Activated B cell treated with CpG ODN at 0.5 μM for 24 hours (primary cell): Measurements from ENCODE around the gene OTOA. TPM values are rescaled to one million over a fixed set of nuclear protein-coding genes. Genes with fewer than 3 reads are reported as not detected.

Source experiments
- ATAC-seq: fragments of 200-7000 bp; cut with Tn5 transposase; one replicate; pipeline ENCODE4 v1.10.0; 2021; ENCODE audit warnings: low read depth, mild to moderate bottlenecking, moderate library complexity
- CTCF ChIA-PET: fragments of 350-600 bp; sonication (Branson Sonifier 250); formaldehyde crosslinking; loops from one replicate; lab custom pipeline; 2021; ENCODE audit warnings: antibody characterized with exemption; lab: Charles Lee
- POLR2A ChIA-PET: fragments of 350-600 bp; sonication (Branson Sonifier 250); formaldehyde crosslinking; loops from one replicate; lab custom pipeline; 2021; ENCODE audit warnings: antibody characterized with exemption; lab: Charles Lee
- DNase-seq: peaks from one replicate; pipeline ENCODE4 v3.0.0; 2022
- H3K27ac Mint-ChIP-seq: one replicate; pipeline ENCODE4 v1.8.0; 2020; ENCODE audit warnings: mixed read lengths
- H3K27me3 Mint-ChIP-seq: one replicate; pipeline ENCODE4 v1.8.0; 2021; ENCODE audit warnings: mixed read lengths
- H3K36me3 Mint-ChIP-seq: one replicate; pipeline ENCODE4 v1.8.0; 2021; ENCODE audit warnings: low read depth, mixed read lengths
- H3K4me1 Mint-ChIP-seq: one replicate; pipeline ENCODE4 v1.8.0; 2021; ENCODE audit warnings: mixed read lengths
- H3K4me3 Mint-ChIP-seq: one replicate; pipeline ENCODE4 v1.8.0; 2020; ENCODE audit warnings: mild to moderate bottlenecking, mixed read lengths
- H3K9me3 Mint-ChIP-seq: one replicate; pipeline ENCODE4 v1.8.0; 2020; ENCODE audit warnings: mixed read lengths
- CTCF ChIP-seq: fragments of 200-600 bp; IDR thresholded peaks from one replicate; pipeline ENCODE4 v1.8.0; 2022; ENCODE audit warnings: antibody characterized with exemption, mild to moderate bottlenecking
- intact Hi-C: fragments of 100-400 bp; cut with micrococcal nuclease; formaldehyde crosslinking; loops from one replicate; pipeline ENCODE4 v1.15.1; 2024
- total RNA-seq: library from RNA; stranded (reverse); gene quantifications from 2 replicates; pipeline ENCODE4 v1.2.3, GENCODE V29; 2022

Gene OTOA
- total RNA-seq, 1 donor from 2014 or later = 0.60 TPM

DNA sequence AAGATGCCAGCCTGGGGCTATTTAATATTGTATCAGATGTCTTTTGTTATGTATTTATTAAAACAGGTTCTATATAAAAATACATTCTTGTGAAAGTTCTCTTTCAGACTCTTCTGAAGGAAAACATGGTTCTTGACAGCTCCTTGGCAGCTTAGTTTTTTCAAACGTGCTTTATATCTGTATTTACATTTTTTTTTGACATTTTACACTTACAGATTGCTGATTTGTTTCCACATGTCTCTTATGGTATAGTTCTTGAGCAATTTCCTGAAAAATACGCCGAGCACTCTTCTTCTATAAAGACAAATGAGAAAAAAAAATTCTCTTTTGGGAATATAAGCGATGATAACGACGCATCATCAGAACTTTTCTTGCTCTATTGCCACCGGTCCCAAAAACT, 20.9 kb upstream of the OTOA start:
- H3K27ac Mint-ChIP-seq = no peak overlapping the region
- no peak for ATAC-seq
- CTCF ChIA-PET = interaction anchor here (1.2 to 12.5 kb wide), 4 partner anchors 13 to 66 kb away, joined by 3 to 98 read pairs (median 12); no protein-coding TSS in a partner anchor
- no peak for TF ChIP-seq CTCF
- peaks cover 51% of the 10 kb centered on the region for H3K4me1 Mint-ChIP-seq
- peaks cover 2% of the 10 kb centered on the region for H3K36me3 Mint-ChIP-seq
- no peak overlapping the region for H3K4me3 Mint-ChIP-seq
- no peaks in the 10 kb centered on the region for H3K27me3 Mint-ChIP-seq
- H3K9me3 Mint-ChIP-seq = no peaks in the 10 kb centered on the region
- POLR2A ChIA-PET = interaction anchor here (5.8 kb wide), 1 partner anchor 13 kb away, joined by 34 read pairs; no protein-coding TSS in a partner anchor
- intact Hi-C loops = no loop called here
- no peak for DNase-seq

DNA sequence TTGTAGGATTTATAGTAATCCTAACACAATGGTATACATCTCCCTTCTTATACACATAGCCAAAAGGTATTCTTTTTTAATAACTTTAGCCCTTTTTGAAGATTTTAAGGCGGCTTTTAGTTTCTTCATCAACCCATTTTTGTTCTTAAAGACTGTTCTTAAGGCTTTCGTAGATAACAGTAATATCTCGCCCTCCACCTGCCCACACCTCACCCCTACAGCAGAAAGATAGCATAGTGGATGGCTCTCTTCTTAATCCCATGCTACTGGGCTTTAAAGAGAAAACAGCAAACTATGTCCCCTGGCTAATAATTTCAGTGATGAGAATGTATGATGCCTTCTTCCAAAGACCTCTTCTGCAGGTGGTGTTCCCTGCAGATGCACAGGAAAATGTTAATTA, 20.0 kb upstream of the OTOA start:
- no peak overlapping the region for H3K4me3 Mint-ChIP-seq
- peaks cover 58% of the 10 kb centered on the region for H3K4me1 Mint-ChIP-seq
- no peaks in the 10 kb centered on the region for H3K9me3 Mint-ChIP-seq
- no peak for TF ChIP-seq CTCF
- no peaks in the 10 kb centered on the region for H3K27me3 Mint-ChIP-seq
- ChIA-PET CTCF (interaction anchor here (1.5 to 12.5 kb wide), 2 partner anchors 12 to 60 kb away, joined by 4 to 98 read pairs; no protein-coding TSS in a partner anchor), POLR2A (interaction anchor here (0.6 to 5.8 kb wide), 3 partner anchors 12 to 177 kb away, joined by 3 to 34 read pairs (median 10); no protein-coding TSS in a partner anchor)
- no peak for DNase-seq
- no peak for ATAC-seq
- peak overlapping the region; percentile 89 for H3K27ac Mint-ChIP-seq
- peaks cover 2% of the 10 kb centered on the region for H3K36me3 Mint-ChIP-seq
- intact Hi-C loops = no loop called here

GRCh38 chr16:21644674-21645073, 19.1 kb upstream of the OTOA start:
- no peaks in the 10 kb centered on the region for H3K9me3 Mint-ChIP-seq
- no peak for TF ChIP-seq CTCF
- peaks cover 63% of the 10 kb centered on the region for H3K4me1 Mint-ChIP-seq
- ChIA-PET CTCF (interaction anchor here (1.1 to 12.5 kb wide), 4 partner anchors 11 to 65 kb away, joined by 3 to 98 read pairs (median 4); no protein-coding TSS in a partner anchor), POLR2A (interaction anchor here (0.6 to 5.8 kb wide), 4 partner anchors 12 to 176 kb away, joined by 3 to 34 read pairs (median 11); partner anchors contain the start of gene METTL9)
- peaks cover 2% of the 10 kb centered on the region for H3K36me3 Mint-ChIP-seq
- no peaks in the 10 kb centered on the region for H3K27me3 Mint-ChIP-seq
- ATAC-seq = no peak
- peak overlapping the region; percentile 89 for H3K27ac Mint-ChIP-seq
- intact Hi-C loops = loop anchor here (1.0 kb wide), 1 partner anchor 45 kb away; the partner anchor contains the start of gene METTL9
- DNase-seq = no peak
- H3K4me3 Mint-ChIP-seq = peak overlapping the region; percentile 80

GRCh38 chr16:21645261-21645721, 18.5 kb upstream of the OTOA start:
- POLR2A ChIA-PET = interaction anchor here (0.7 to 5.8 kb wide), 6 partner anchors 11 to 46 kb away, joined by 3 to 34 read pairs (median 8); partner anchors contain the start of genes METTL9 and OTOA

More at GRCh38 chr16:21645261-21645721, 18.5 kb upstream of the OTOA start:
- Mint-ChIP-seq H3K9me3 (no peaks in the 10 kb centered on the region), H3K36me3 (peaks cover 2% of the 10 kb centered on the region), H3K4me1 (peaks cover 69% of the 10 kb centered on the region), H3K4me3 (peak overlapping the region; percentile 80), H3K27ac (peak overlapping the region; percentile 89), H3K27me3 (no peaks in the 10 kb centered on the region)
- ATAC-seq (peak; percentile 61), DNase-seq (peak; percentile 25)
- intact Hi-C loops = loop anchor here (1.0 kb wide), 1 partner anchor 46 kb away; the partner anchor contains the start of gene METTL9
- CTCF ChIA-PET = interaction anchor here (0.8 to 12.5 kb wide), 6 partner anchors 10 to 126 kb away, joined by 3 to 98 read pairs (median 4); no protein-coding TSS in a partner anchor
- TF ChIP-seq CTCF = no peak
